Fibroblast of gingiva (primary cell): ENCODE data around the gene CYP1A1.
A peak's percentile ranks its signal among the peaks of the same experiment; 100 is the strongest.
"Not testable (repeated sequence)": the region's sequence is repeated elsewhere in the genome, so short reads cannot be mapped to it uniquely, and the experiment has no call there.

Experiments used
- DNase-seq: peaks from one replicate; pipeline ENCODE4 v3.0.0-alpha.2; 2011; ENCODE audit warnings: low read depth

Gene CYP1A1

DNA sequence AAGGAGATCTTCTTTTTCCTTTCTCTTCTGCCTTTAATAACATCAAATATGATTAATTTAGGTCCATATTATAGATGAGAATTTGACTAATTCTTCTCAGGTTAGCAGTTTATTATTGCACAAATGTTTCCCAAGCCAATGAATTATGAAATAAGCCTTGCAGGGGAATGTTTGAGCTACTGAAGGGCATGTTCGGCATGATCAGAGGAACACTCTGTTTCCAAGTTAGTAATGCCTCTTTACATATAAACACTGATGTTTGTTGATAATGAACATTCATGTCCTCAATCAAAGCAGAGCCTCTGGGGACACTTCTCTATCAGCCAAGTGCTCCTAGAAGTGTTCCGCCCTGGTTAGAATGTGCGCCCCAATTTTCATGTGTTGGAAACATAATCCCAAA lies 10.0 kb upstream of the CYP1A1 start:
- no peak for DNase-seq

DNA sequence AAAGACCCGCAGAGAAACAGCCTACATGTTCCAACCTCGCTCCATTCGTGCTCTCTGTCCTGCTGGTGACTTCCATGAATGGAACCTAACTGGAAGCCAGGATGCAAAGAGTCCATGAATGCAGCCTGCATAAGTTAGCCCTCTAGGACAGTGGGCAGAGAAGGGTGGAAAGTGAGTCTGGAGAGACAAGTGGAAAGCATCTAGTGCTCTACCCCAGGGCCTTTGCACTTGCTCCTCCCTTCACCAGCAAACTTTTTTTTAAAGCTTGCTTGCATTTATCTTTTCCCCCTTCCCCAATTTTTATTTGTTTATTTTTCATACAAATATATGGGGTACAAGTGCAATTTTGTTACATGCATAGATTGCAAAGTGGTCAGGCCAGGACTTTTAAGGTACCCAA lies 7.9 kb upstream of the CYP1A1 start:
- no peak for DNase-seq

DNA sequence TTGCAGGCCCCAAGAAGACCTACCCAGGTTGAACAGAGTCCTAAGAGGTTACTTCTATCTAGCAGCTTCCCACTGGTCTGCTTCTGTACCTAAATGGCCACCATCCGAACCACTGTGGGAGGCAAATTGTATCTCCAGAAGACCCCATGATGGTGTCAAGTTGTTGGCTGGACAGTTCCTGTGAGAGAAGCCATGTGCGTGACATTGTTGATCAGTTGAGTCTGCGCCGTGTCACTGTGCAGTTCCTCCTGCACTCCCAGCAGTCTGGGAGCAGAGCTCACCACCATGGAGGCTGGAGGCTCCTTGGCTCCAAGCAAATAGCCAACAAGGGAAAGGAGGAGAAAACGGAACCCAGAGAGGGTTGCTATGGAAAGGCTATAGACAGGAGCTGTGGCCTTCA lies 7.5 kb upstream of the CYP1A1 start:
- no peak for DNase-seq

DNA sequence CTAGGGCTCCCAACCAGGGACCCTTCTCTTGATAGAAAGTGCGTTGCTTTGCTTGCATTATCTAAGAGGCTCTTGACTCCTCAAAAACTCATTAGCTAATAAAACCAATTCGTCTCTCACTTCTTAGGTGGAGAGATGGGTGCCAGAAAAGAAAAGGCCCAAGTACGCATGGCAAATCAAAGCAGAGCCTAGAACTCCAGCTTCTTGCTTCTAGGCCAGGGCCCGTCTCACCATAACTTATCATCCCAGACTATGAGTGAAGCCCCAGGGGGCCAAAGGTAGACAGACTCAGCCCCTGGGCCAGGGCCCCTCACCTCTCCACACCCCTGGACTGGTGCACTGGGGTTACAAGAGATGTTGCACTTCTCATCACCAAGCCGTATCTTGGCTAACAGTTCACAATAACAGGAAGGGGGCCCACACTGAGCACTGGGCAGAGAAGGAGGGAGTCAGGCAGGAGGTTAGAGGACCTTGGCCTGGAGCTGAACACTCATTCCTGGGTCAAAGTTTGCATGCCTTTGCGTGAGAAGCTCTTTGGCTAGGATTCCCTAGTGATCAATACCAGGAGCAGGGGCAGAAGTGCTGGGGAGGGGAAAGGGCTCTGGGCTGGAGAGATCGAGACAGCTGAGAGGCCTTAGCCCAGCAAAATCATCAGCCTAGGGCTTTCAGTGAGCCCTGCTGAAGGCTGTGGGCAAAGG lies 5.4 kb upstream of the CYP1A1 start:
- no peak for DNase-seq

DNA sequence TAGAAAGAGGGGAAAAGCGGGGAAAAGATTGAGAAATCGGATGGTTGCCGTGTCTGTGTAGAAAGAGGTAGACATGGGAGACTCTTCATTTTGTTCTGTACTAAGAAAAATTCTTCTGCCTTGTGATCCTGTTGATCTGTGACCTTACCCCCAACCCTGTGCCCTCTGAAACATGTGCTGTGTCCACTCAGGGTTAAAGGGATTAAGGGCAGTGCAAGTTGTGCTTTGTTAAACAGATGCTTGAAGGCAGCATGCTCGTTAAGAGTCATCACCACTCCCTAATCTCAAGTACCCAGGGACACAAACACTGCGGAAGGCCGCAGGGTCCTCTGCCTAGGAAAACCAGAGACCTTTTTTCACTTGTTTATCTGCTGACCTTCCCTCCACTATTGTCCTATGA lies 4.0 kb upstream of the CYP1A1 start:
- not testable (repeated sequence) for DNase-seq

DNA sequence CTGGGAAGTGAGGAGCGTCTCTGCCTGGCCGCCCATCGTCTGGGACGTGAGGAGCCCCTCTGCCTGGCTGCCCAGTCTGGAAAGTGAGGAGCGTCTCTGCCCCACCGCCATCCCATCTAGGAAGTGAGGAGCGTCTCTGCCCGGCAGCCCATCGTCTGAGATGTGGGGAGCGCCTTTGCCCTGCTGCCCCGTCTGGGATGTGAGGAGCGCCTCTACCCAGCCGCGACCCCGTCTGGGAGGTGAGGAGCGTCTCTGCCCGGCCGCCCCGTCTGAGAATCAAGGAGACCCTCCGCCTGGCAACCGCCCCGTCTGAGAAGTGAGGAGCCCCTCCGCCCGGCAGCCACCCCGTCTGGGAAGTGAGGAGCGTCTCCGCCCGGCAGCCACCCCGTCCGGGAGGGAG lies 3.4 kb upstream of the CYP1A1 start:
- not testable (repeated sequence) for DNase-seq

DNA sequence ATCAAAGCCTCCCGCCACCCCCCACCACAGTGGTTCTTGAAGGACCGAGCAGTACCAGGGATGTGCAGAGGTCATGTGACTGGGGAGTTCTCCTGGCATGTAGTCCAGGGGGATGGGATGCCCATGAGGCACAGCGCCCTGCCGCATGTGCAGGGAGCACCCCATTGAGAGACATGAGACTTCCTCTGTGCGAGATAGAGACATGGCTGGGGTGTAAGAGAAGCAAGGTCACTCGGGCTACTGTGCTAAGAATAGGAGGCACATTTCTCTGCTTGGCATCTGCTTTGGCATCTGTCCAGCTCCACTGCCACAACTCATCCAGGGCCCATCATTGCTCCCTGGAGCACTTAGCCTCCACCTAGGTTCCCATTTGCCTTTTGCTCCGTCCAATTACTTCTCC lies 2.4 kb upstream of the CYP1A1 start:
- no peak for DNase-seq

DNA sequence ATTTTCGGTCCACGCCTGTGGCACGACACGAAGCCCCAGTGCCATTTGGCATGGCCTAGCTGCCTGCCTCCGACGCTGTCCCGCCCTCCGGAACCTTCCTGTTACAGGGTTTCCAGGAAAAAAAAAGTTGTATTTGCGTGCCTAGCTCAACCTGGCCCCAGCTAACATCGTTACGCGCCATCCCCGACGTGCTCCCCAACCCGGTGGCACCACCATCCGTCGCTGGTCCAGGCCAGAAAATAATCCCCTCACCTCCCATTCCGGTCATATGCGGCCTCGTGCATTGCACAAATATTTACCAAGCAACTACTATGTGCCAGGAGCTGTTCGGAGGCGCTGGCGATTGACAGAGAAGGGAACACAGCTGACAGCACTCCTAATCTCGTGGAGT lies 1.4 kb upstream of the CYP1A1 start:
- no peak for DNase-seq

DNA sequence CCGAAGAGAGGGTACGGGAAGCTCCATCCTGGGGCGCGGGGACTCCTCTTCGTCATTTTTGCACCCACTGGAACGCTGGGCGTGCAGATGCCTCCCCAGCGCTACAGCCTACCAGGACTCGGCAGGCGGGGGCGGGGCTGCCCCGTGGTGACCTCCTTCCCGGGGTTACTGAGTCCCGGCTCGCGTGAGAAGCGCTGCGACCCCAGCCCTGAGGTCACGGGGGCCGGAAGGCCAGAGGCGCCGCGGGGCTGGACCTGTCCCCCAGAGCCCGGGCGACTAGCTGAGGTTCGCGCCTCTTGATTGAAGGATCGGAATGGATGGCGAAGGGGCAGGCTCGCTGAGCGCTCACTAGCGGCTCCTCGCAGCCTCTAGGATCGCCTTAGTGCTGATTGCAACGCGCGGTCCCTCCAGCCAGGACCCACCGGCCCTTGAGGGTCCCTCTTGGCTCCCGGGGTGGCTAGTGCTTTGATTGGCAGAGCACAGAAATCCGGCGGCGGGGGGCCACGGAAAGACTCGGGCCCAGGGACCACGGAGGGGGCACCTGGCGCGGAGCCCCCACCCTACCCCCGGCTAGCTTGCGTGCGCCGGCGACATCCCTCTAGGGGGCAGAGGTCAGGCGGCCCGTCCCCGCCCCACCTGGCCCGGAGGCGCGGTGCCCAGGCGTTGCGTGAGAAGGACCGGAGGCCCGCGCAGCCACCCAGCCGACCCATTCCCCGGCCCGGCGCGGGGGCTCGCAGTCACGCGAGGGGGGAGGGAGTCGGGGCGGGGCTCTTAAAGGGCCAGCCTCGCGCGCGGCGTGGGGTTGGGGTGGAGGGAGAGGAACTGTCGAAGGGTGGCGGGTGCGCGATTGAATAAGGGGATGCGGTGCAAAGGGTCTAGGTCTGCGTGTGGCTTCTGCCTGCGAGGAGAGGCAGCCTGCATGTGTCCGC lies 781 bp upstream of the CYP1A1 start:
- no peak for DNase-seq

DNA sequence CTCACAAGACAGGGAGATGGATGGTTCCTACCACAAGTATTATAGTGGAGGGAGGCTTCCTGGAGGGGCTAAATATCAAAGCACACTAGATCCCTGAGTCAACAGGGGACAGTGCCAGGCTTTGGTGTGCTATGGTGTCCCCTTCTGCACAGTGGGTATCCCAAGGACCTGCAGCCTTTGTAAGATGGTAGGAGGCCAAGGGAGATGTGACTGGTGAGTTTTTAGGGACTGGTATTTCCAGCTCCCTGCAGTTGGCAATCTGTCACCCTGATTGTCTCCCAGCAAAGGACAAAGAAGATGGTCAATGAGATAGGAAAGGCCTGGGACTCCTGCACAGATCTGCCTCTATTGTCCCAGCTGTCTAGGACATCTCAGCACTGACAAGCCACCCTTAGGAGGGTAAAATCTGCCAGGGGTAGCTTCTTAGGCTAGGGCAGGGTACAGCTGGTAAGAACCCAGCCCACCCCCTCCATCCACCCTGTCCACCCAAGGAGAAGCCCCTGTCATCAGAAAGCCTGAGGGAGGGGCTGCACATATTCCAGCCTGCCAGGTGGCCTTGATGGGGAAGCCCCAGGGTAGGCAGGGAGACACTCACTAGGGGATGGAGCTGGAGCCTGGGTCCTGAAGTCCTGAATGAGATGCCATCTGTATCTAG lies 631 bp downstream of the CYP1A1 start:
- DNase-seq: no peak

DNA sequence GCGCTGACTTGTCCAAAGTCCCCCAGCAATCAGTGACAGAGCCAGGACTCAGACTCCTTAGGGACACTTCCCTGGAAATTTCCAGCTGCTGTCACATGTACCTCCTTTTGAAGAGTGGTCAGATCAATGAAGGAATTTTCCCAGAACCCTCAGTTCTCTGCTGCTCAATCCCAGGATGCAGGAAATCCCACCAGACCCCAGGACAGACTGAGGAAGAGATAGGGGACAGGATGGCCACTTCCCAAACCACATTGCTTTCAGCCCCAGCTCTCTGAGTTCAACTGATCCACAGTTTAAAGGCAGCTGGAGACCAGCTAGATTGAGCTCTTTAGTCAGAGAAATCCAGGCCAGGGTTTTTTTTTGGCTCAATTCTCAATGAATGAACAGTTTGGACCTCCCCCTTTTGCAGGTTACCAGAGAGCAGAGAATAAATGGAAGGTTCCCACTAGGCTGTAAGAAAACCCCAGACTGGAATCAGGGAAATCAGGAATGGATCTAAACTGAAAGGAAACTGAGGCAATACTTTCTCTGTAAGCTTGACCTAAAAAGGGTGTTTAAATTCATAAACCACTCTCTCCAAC lies 1.5 kb downstream of the CYP1A1 start:
- peak; percentile 23 for DNase-seq

DNA sequence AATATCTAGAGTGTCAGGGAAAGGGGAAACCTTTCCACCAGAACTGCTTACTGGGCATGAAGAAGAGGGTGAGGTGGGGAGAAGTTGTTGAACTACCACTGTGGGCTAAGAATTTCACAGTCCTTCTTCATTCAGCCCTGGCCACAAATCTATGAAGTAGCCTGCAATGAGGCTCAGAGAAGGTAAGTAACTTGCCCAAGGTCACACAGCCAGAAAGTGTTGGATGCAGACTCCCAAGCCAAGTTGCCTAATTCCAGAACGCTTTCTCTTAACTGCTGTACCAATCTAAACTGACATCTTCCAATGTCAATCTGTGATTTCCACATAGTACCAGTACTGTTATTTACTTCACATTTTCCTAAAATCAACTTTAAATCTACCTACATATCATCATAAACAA lies 2.1 kb downstream of the CYP1A1 start:
- DNase-seq: no peak

DNA sequence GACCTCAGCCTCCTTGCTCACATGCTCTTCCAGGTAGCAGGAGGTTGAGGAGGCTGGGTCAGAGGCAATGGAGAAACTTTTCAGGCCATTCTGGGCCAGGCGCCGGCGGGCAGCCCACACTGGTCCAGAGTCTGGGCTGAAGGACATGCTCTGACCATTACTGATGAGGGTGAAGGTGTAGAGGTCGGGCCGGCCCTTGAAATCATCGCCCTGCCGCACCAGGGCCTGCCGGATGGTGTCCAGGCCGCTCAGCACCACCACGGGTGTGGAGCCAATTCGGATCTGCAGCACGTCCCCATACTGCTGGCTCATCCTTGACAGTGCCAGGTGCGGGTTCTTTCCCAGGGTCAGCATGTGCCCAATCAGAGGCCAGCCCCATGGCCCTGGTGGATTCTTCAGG lies 2.7 kb downstream of the CYP1A1 start:
- DNase-seq: no peak

DNA sequence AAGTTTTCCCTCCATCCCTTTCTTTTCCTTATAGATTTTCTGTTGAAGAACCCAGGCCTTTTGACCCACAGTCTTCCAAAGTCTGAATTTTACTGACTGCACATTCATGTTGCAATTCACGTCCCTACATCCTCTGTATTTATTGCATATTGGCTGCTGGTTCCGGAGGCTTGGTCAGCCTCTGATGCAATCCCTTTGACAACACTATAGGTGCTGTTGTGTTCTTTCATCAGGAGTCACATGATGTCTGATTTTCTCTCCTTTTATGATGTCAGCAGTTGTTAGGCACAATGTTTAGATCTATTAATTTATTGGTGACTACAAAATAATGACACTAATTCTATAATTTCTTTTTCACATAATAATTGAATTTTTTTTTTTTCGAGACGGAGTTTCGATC lies 8.7 kb downstream of the CYP1A1 start:
- no peak for DNase-seq

DNA sequence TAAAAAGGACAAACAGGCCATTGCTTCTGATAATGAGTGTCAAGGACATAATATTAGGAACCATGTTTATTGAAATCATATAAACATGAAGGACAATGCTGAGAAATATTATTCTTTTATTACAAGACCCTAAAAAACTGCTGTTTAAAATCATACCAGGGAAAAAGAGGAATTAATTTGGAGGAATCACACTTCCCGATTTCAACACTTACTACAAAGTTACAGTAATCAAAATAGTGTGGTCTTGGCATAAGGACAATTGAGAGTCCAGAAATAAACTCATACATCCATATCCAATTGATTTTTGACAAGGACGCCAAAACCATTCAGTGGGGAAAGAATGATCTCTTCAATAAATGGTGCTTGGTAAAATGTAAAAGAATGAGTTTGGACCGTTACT lies 13.0 kb downstream of the CYP1A1 start:
- no peak for DNase-seq

DNA sequence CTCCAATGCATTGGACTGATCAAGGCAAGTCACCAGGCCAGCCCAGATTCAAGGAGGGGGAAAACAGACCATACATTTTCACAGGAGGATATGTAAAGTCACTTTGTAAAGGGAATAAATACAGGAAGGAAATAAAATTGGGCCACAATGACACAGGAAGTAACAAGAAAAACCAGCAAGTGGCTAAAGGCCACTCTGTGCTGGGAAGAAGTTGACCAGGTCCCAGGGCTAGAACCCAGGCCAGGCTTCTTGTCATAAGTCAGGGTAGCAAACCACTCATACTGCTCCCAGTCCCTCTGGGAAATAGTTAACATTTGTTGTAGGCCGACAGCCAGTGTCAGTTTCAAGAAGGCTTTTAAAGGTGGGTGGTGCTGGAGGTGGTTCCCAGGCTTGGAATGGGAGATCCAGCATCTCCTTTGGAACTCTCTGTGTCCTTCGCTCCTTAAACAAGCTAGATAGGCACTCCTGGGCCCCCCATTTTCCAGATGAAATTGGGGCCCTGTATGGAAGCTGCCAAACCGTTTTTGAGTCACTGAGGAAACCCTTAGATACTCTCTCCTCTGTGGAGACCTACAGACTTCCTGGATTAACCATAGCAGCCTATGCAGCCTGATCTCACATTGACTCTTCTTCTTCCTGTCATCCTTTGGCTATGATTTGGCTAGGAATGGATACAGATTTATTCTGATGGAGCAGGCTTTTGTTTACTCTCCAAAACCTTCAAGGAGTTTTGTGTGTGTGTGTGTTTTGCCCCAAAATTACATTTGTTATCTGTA lies 14.8 kb downstream of the CYP1A1 start:
- no peak for DNase-seq

DNA sequence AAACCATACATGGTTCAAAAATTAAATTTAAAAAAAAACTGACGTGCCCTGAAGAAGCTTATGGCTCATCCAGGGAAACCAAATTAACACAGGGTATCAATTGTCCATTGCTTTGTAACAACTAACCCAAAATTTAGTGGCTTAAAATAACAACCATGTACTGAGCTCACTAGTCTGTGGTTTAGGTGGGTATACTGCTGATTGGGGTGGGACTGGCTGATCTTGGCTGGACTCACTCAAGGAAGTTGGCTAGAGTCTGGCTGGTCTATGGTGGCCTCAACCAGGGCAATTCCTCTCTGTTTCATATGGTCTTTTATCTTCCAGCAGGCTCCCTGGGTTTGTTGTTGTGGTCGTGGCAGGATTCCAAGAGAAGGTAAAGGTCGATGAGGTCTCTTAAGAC lies 15.4 kb downstream of the CYP1A1 start:
- no peak for DNase-seq

DNA sequence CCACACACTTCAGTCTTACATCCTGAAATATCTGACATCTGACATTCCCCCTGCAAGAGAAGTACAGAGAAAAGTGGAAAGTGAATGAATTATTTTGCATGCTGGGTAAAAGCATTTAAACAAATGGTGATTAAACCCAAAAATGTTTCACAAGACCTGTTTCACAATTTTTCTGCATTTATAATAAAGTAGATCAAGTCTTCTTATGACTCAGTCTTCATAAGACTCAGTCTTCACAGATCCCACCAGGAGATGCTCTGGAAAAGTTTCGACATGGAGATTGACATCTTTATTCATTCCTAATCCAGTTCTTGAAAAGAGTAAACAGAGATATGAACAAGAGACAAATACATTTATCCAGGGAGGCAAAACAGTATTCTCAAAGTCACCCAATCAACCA lies 16.3 kb downstream of the CYP1A1 start:
- peak; percentile 30 for DNase-seq

DNA sequence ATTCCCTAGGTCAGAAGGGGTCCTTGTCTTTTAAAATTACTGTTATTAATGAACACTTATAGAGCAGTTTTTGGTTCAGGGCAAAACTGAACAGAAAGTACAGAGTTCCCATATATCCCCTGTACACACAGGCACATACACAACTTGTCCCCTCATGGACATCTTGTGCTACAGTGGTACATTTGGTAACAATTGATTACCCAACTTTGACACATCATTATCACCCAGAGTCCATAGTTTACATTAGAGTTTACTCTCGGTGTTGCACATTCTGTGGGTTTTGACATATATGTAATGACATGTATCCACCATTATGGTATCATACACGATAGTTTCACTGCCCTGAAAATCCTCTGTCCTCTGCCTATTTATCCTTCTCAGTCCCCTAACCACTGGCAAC lies 28.5 kb downstream of the CYP1A1 start:
- no peak for DNase-seq

DNA sequence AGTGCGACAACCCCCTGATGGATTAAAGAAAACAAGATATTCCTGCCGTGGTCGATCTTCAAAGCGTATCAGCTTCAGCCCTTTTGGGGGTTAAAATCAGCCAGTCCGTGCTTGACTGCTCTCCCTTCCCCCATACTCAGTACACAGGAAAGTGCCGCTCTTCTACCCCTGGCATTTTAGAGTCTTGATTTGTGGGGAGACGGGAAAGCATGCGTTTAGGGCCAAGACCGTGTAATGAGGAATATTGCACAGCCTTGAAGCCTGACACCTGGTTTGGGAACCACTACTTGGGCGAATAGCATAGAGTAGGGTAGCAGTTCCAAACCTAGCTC lies 29.0 kb downstream of the CYP1A1 start:
- no peak for DNase-seq

DNA sequence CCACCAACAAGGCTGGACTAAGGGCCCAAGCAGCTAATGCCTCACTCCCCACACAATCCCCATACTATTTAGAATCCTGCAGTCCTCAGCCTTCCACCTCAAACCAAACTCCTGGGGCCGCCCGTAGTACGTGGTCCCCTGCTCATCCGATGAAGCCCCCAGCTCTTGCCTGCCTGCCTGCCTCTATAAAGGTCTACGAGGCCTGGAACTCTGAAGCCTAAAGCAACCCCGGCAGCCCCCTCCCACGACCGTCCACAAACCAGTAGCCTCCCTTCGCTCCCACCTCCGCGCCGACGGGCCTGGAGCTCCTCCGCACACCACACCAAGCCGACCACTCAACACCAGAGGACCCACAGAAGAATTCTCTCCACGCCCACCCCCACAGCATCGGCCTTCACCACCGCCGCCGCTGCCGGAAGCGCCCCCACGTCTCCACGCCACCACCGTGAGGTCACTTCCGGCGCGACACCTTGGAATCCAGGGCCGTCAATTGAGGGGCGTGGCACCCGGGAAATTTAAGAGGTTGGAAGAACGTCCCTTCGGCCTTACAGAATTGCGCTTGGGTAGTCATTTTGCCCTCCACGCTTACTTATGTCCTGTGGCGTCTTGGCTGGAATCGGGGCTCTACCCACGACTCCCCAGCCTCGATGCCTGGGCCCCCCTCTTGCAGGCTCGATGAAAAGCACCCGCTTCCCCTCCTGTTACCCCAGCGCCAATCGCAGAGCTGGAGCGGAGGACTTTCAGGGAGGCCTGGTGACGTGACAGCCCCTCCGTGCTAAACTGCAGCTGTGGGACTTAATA lies 29.5 kb downstream of the CYP1A1 start, which contains the start of gene EDC3:
Gene EDC3, minus strand, starts transcription at position 428 of the 801 bp plus-strand sequence. CDS start 20,900 bp downstream, outside the sequence.
- peak; percentile 71 for DNase-seq
